NCI-H510A treated with DMSO at 0.1 percent for 48 hours (cell line): ENCODE data around the gene NF1.
"Not testable (repeated sequence)": the region's sequence is repeated elsewhere in the genome, so short reads cannot be mapped to it uniquely, and the experiment has no call there.

Experiments
- DNase-seq: peaks from one replicate; lab custom pipeline; 2025; lab: John Stamatoyannopoulos, UW

Gene NF1, protein sequence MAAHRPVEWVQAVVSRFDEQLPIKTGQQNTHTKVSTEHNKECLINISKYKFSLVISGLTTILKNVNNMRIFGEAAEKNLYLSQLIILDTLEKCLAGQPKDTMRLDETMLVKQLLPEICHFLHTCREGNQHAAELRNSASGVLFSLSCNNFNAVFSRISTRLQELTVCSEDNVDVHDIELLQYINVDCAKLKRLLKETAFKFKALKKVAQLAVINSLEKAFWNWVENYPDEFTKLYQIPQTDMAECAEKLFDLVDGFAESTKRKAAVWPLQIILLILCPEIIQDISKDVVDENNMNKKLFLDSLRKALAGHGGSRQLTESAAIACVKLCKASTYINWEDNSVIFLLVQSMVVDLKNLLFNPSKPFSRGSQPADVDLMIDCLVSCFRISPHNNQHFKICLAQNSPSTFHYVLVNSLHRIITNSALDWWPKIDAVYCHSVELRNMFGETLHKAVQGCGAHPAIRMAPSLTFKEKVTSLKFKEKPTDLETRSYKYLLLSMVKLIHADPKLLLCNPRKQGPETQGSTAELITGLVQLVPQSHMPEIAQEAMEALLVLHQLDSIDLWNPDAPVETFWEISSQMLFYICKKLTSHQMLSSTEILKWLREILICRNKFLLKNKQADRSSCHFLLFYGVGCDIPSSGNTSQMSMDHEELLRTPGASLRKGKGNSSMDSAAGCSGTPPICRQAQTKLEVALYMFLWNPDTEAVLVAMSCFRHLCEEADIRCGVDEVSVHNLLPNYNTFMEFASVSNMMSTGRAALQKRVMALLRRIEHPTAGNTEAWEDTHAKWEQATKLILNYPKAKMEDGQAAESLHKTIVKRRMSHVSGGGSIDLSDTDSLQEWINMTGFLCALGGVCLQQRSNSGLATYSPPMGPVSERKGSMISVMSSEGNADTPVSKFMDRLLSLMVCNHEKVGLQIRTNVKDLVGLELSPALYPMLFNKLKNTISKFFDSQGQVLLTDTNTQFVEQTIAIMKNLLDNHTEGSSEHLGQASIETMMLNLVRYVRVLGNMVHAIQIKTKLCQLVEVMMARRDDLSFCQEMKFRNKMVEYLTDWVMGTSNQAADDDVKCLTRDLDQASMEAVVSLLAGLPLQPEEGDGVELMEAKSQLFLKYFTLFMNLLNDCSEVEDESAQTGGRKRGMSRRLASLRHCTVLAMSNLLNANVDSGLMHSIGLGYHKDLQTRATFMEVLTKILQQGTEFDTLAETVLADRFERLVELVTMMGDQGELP (N-terminal part only)

DNA sequence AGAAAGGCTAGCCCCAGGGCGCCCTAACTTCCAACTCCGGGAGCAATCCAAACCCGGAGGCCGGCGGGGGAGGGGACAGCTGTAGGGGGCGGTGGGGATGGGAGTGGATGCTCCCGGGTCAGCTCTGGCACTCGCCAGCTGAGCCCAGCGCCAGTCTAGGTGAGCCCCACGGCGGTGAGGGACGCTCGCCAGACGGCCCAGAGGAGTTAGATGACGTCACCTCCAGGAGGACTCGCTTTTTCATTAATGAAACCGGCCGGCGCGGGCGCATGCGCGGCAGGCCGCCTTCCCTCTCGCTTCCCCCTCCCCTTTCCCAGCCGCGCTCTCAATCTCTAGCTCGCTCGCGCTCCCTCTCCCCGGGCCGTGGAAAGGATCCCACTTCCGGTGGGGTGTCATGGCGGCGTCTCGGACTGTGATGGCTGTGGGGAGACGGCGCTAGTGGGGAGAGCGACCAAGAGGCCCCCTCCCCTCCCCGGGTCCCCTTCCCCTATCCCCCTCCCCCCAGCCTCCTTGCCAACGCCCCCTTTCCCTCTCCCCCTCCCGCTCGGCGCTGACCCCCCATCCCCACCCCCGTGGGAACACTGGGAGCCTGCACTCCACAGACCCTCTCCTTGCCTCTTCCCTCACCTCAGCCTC lies at the start of gene NF1:
Gene NF1, plus strand, starts transcription at position 378 of the 636 bp plus-strand sequence. CDS start 333 bp downstream, outside the sequence.
- DNase-seq = peak; percentile 99

DNA sequence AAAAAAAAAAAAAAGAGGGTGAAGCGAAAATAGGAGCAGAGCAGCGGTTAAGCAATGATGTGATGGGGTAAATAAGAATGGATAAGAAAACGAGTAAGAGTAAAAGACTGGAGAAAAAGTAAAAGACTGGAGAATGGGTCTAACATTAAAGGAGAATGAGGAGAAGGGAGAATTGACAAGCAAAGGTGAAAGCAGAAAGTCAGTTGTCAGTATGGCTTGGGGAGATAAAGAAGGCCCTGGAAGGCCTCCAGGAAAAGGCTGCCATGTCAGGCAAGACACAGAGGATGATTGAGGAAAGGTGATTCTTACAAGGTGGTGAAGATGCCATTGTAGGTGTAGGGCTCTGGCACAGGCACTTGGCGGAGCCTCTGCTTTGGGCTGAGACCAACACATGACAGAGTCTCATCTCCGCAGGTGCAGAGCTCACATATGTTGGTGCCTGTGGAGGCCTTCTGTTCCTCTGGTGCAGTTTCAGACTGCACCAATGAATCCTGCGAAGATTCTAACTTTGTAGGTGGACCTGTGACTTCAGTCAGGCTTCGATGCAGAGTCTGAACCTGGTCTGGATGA lies 47.8 kb upstream of the NF1 start:
- DNase-seq = not testable (repeated sequence)

DNA sequence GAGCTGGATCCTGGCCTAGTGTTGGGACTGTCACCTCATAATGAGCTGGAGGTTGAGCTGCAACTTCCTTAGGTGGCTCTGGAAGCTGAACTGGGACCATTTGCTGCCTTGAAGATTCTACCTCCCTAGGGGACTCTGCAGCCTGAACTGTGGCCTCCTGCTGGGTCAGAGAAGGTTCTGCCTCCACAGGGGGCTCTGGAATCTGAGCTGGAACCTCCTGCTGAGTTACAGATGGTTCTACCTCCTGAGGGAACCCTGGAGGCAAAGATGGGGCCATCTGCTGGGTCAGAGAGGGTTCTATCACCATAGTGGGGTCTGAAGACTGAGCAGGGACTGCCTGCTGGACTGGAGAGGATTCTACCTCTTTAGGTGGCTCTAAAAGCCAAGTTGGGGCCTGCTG lies 46.6 kb upstream of the NF1 start:
- DNase-seq = no peak

DNA sequence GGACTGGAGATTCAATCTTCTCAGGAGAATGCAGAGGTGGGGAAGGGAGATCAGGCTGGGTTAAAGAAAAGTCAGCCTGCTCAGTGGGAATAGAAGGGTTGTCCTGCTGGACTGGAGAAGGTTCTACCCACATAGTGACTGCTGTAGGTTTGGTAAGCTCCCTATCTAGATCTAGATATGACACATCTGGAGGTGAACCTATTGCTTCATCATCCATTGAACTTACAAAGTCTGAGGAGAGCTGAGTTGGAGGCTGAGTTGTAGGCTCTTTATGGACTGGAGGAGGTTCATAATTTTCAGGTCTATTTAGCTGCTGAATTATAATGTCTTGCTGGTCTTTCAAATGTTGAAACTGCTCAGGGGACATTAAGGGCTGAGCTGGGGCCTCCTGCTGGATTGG lies 46.0 kb upstream of the NF1 start:
- DNase-seq = no peak

DNA sequence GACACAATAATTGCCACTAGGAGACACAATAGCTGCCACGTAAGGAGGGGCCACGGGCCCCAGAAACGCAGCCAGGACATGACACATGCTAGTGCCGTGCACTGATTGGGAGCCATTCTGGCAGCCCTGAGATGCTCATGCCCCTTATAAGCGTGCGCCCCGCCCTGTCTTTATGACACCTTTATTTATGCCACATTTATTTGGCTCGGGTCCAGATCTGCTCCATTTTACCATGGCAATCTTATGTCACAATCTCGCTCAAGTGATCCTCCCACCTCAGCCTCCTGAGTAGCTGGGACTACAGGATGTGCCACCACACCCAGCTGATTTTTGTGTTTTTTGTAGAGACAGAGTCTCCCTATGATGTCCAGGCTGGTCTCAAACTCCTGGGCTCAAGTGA lies 43.8 kb upstream of the NF1 start:
- DNase-seq = no peak

DNA sequence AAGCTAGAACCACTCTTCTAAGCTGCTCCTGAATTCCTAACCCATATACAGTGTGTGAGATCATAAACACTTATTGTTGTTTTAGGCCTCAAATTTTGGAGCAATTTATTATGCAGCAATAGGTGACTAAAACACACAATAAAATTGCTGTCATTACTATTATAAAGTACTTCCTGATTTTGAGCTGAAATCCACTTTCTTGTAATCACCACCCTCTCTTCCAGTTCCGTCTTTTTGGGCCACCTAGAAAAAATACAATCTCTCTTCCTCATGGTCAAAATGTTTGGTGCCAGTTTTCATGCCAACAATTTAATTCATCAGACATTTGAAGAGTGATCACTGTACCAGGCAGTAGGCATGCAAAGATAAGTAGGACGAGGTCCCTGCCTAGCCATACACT lies 43.3 kb upstream of the NF1 start:
- no peak for DNase-seq

DNA sequence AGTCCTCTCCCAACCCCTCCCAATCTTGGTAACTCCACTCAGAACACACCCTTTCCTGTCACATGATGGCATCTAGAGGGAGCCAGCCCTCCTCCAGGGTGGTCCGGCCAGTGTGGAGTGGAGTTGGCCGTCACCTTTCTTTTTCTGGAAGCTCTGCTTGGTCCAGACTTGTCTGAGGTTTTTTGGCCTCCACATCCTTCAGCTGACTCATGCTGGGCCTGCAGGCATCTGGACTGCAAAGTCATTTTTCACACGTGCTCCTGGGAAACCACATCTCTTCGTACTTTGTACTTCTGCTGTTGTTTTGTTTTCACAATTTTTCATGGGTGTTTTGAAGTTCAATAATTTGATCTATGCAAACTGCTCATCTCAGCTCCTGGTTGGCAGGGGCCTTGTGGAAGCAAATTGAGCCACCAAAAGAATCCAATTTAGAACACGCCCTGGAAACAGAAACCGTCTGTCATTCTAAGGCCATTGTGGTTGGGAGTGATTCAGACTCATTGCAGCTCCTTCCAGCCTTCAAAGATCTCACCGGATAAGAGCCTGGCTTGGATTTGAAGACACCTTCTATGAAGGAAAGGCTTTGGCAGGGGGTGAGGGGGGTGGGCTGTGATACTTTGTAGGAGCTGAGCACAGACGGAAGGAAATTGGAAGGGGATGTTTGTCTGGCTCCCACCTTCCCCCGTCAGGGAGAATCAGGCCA lies 42.4 kb upstream of the NF1 start:
- DNase-seq = no peak

DNA sequence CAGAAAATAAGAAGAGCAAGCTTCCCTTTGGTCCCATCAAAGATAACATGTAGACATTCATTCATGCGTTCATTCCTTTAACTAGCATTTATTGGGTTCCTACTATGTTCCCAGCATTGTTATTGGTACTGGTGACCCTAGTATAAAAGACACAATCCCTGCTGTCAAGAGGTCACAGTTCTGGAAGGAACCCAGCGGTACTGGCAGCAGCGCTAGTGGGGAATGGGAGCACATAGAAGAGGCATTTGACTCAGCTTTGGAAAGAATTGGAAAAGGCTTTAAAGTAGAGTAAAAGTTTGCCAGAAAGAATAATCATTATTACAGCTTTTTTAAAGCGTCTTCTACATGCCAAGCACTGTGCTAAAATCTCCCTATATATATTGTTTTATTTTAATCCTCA lies 41.7 kb upstream of the NF1 start:
- no peak for DNase-seq

DNA sequence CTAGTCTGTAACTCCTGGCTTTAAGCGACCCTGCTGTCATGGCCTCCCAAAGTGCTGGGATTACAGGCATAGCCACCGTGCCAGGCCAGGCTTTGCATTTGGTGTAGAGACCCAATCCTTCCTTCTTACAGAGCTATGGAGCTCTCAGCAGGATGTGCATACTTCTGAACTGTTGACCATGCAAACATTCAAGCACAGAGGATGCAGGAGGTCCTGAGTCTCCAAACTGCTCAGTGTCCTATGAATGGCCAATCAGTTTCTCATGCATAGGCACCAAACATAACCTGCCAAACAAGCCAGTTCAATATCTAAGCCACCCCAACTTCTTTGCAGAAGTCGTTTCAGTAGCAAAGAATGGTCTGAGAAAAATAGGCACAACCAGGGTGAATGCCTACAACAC lies 40.0 kb upstream of the NF1 start:
- no peak for DNase-seq

DNA sequence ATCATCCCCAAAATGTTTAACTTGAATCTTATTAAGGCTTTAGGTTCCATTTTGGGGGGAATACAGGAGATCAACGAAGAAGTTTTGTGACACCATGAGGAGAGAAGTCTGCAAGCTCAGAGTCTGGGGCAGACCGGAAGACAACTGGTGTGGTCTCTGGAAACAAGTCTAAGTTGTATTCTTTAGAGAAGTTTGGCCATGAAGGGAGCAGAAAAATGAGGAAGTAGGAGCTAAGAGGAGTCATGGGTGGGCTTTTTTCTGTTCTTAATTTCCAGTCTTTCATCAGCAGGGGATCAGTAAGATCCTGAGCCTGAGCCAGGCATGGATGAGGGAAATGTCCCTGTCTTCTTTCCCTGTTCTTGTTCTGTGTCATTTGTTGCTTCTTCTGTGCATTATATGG lies 35.8 kb upstream of the NF1 start:
- DNase-seq = no peak

DNA sequence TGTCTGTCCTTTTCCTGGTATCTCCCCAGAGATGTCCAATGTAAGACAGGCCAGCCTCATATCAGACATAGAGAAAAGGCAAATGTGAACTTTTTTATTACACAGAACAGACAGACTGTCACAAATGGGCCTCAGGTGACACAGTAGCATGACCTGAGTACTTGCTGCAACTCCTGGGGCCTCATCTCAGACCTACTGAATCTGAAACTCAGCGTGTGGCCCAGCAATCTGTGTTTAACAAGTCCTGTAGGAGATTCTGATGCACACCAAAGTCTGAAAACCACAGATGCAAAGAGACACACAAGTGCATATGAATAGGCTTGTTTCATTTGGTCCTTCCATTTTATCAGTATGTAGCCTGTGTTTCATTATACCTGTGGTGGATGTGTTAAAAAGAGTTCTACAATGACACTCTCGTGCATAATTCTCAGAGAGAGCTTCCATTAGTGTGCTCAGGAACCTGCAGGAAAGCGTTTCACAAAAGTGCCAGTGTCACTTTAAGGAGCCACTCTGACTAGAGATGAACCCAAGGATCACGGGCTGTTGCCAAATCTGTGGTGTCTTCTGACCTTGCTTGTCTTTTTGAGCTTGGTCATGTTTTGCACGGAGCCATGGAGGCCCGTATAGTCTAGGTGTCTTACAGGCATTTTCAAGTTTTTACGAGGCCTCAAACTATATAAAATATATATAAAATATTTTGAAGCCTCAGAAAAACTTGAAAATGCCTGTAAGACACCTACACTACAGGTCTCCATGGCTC lies 33.8 kb upstream of the NF1 start:
- DNase-seq = no peak

DNA sequence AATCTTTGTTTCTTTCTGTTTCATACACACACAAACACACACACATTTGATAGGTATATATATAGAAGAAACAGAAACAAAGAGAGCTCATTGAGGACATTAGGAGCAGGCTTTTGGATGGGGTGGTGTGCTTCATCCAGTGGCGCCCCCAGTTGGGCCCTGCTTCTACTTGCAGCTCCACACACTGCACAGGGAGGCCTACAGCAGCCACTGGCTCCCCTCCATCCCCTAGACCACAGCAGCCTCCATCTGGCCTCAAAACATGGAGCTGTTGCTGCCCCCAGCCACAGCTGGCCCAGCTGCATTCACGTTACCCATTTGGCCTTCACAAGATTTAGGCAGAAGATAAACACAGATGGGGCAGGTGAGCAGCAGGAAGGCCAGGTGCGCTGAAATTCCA lies 33.1 kb upstream of the NF1 start:
- no peak for DNase-seq

DNA sequence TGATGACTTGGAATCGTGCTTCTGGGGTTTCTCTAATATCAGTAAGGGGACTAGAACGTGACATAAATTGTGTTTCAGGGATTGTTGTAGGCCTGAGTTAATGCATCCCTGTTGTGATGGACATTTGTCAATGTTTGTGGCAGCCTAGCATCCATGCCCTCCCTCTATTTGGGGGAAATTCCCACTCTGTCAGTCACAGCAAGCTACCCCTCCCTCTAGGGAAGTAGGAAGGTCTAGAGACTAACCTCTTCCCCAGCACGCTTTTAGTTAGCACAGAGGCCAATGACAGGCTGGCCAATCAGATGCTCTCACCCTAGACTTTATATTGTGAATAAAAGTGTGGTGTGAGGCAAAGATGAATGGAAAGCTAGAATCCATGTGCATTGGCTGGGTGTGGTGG lies 32.4 kb upstream of the NF1 start:
- no peak for DNase-seq

DNA sequence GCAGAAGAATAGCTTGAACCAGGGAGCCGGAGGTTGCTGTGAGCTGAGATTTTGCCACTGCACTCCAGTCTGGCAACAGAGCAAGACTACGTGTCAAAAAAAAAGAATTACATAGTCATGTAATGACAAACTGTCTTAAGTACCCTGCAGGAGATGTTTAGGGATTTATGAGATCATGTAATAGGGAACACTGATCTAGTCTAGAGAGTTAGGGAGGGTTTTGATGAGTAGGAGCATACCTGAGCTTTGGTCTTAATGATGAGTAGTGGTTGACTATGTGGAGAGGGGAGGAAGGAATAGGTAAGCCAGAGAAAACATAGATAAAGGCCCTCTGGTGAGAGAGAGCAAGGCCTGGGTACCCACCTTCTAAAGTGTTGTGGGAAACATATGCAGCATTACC lies 30.1 kb upstream of the NF1 start:
- no peak for DNase-seq

DNA sequence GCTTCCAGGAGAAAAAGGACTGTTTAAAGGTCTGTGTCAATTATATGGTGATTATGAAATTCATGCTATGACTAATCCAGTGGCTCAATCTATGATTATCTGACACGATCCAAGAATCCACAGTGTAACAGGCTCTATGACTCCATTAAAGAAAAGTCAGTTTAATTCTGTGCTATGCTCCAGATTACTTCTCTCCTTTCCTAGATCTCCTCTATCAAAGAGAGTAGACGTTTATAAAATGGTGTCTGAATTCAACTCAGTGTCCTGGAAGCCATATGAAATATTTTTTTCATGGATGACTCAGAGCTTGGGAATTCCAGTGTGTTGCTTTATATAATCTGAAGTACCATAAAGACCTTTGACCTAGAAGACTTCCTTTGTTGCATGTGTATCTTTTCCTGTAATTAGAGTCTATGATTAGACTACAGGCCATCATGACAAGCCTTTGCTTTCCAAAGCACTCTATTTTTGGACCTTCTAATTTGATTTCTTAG lies 27.0 kb upstream of the NF1 start:
- no peak for DNase-seq

DNA sequence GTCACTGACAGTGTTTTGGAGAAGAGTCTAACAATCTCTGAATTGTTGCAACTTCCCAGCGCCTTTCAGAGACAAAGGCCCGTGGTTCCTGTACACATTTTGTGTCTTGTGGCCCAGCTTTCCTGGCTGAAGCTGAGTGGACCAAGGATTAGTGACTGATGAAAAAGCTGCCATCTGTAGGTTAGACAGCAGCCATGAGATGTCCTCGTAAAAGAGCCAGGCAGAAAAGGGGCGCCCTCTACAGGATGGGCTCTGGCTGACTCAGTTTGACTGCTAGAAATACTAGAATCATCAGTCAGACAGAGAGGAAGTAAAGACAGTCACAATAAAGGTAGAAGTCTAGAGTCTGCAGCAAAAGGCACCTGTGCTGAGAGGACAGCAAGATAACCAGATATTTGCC lies 26.5 kb upstream of the NF1 start:
- DNase-seq = peak; percentile 41

DNA sequence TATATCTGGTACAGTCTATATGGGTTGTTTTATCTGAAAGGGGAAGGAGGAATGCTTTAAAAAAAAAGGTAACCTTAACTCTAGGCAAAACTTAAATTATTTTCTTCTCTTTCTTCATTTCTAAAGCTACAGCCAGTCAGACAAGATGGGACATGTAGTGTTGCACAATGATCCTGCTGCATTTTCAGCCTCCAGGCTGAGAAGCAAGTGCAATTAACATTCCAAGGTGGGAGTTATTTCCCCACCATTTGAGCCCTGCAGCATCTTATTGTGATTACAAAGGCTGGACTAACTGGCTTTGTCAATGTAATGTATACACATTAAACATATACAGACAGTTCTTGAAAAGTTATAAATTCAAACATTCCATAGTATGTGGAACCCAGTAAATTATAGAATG lies 22.6 kb upstream of the NF1 start:
- no peak for DNase-seq

DNA sequence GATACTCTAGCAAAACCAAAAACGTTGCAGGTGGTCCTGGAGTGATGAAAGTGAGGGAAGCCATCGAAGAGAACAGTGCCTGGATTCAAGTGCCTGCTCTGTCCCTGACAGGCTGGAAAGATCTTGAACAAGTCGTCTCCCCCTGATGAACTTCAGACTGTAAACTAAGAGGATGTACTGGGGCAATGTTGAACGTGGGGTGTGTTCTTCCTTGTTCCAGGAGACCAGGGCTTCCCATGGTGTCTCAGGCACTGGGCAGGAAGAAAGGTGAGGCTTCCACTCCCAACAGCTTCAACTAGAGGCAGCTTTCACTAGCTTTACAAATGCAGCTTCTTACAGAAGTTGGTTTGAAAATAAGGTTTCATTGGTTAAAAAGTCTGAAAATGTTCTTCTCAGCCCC lies 21.4 kb upstream of the NF1 start:
- no peak for DNase-seq

DNA sequence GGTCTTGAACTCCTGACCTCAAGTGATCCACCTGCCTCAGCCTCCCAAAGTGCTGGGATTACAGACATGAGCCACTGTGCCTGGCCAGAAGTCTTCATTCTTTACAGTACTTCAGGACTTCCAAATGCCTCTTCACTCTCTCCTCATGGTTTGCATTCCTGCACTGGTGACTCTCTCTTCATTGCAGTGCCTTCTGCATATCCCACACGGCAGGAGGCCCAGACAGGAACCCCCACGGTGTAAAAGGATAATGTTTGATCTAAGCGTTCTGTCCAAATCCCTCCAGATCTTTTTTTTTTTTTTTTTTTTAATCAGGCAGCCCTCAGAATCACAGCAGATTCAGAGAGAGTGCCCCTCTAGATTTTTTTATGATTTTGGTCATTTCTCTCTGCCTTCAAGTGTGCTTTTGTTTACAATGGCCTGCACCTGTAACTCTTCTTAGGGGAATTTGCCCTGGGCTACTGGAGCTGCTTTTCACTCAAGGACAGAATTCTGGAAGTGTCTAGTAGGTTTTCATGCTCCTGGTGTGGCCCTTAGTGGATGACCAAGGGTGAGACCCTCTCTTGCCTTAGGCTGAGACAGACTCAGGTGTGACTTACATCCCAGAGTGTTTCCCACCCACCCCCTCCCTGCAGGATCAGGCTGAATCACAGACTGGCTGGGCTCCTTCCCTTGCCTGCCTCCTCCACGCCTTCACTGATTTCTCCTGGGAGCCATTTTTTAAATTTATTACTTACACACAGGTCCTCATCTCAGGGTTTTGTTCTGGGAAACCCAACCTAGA lies 19.8 kb upstream of the NF1 start:
- no peak for DNase-seq
